GM23338 (cell line): ENCODE data around the gene NECTIN2. TPM values are rescaled to one million over a fixed set of nuclear protein-coding genes. Genes with fewer than 3 reads are reported as not detected.
"Not testable (repeated sequence)": the region's sequence is repeated elsewhere in the genome, so short reads cannot be mapped to it uniquely, and the experiment has no call there.

Experiments used
- ATAC-seq: fragments of 200-7000 bp; cut with Tn5 transposase; 3 replicates; pipeline ENCODE4 v1.9.1; 2020
- DNase-seq: peaks from one replicate; pipeline ENCODE4 v3.0.0-alpha.2; 2015; ENCODE audit warnings: low spot score
- H2AFZ ChIP-seq: fragments of 200-600 bp; sonication (generic); 2 replicates; pipeline ENCODE4 v1.8.0; 2016; ENCODE audit warnings: antibody characterized with exemption, mild to moderate bottlenecking, moderate library complexity
- H3F3A ChIP-seq: fragments of 200-600 bp; sonication (generic); replicated peaks from 2 replicates; pipeline ENCODE4 v1.8.0; 2017; ENCODE audit warnings: antibody characterized with exemption, mixed run types, low read depth
- H3K27ac ChIP-seq: fragments of 200-600 bp; sonication (generic); 2 replicates; pipeline ENCODE4 v1.6.1; 2016; ENCODE audit warnings: low read depth
- H3K27me3 ChIP-seq: fragments of 200-600 bp; sonication (generic); 2 replicates; pipeline ENCODE4 v1.8.0; 2016; ENCODE audit warnings: mild to moderate bottlenecking, mixed run types, moderate library complexity; ENCODE audit not compliant: insufficient read depth
- H3K36me3 ChIP-seq: fragments of 200-600 bp; sonication (generic); 2 replicates; pipeline ENCODE4 v1.8.0; 2016; ENCODE audit warnings: mild to moderate bottlenecking; ENCODE audit not compliant: insufficient read depth
- H3K4me1 ChIP-seq: fragments of 200-600 bp; sonication (generic); 2 replicates; pipeline ENCODE4 v1.8.0; 2016; ENCODE audit warnings: mild to moderate bottlenecking, moderate library complexity; ENCODE audit not compliant: insufficient read depth
- H3K4me2 ChIP-seq: fragments of 200-600 bp; sonication (generic); 2 replicates; pipeline ENCODE4 v1.7.1; 2017; ENCODE audit warnings: mixed run types
- H3K4me3 ChIP-seq: fragments of 200-600 bp; sonication (generic); 2 replicates; pipeline ENCODE4 v1.6.1; 2016; ENCODE audit warnings: mixed run types
- H3K79me2 ChIP-seq: fragments of 200-600 bp; sonication (generic); replicated peaks from 2 replicates; pipeline ENCODE4 v1.8.0; 2017; ENCODE audit warnings: mild to moderate bottlenecking; ENCODE audit not compliant: insufficient read depth
- H3K9me2 ChIP-seq: fragments of 200-600 bp; sonication (generic); 2 replicates; pipeline ENCODE4 v1.8.0; 2017; ENCODE audit not compliant: insufficient read depth
- H4K20me1 ChIP-seq: fragments of 200-600 bp; sonication (generic); replicated peaks from 2 replicates; pipeline ENCODE4 v1.8.0; 2017; ENCODE audit warnings: mild to moderate bottlenecking; ENCODE audit not compliant: insufficient read depth
- H3K27ac Mint-ChIP-seq: 2 replicates; pipeline ENCODE4 v1.8.0; 2020; ENCODE audit warnings: inconsistent platforms, mild to moderate bottlenecking, moderate library complexity, mixed read lengths
- H3K27me3 Mint-ChIP-seq: 3 replicates; pipeline ENCODE4 v1.8.0; 2022; ENCODE audit warnings: low read depth, mild to moderate bottlenecking, moderate library complexity, mixed read lengths, inconsistent platforms; ENCODE audit not compliant: insufficient read depth, poor library complexity
- H3K36me3 Mint-ChIP-seq: 3 replicates; pipeline ENCODE4 v1.8.0; 2021; ENCODE audit warnings: low read depth, mild to moderate bottlenecking, inconsistent platforms, moderate library complexity, mixed read lengths
- H3K4me1 Mint-ChIP-seq: 3 replicates; pipeline ENCODE4 v1.8.0; 2020; ENCODE audit warnings: mild to moderate bottlenecking, inconsistent platforms, mixed read lengths
- H3K4me3 Mint-ChIP-seq: 3 replicates; pipeline ENCODE4 v1.8.0; 2021; ENCODE audit warnings: moderate library complexity, mild to moderate bottlenecking, inconsistent platforms, mixed read lengths
- H3K9me3 Mint-ChIP-seq: 3 replicates; pipeline ENCODE4 v1.8.0; 2020; ENCODE audit warnings: moderate library complexity, mild to moderate bottlenecking, inconsistent platforms, mixed read lengths
- CREB1 ChIP-seq: fragments of 250-450 bp; sonication (Bioruptor Pico); IDR thresholded peaks from 2 replicates; pipeline ENCODE4 v1.5.0; 2020; ENCODE audit warnings: low read depth, mild to moderate bottlenecking, moderate library complexity
- ETS1 ChIP-seq: IDR thresholded peaks from 2 replicates; pipeline ENCODE4 v1.6.1; 2016; ENCODE audit warnings: antibody characterized with exemption
- EZH2 ChIP-seq: fragments of 200-600 bp; sonication (generic); IDR thresholded peaks from one replicate; pipeline ENCODE4 v1.8.0; 2017; ENCODE audit warnings: antibody characterized with exemption, mild to moderate bottlenecking, low read depth; ENCODE audit not compliant: unreplicated experiment
- EZH2phosphoT487 ChIP-seq: fragments of 200-600 bp; sonication (generic); IDR thresholded peaks from one replicate; pipeline ENCODE4 v1.8.1; 2018; ENCODE audit warnings: antibody characterized with exemption; ENCODE audit not compliant: unreplicated experiment
- NANOG ChIP-seq: IDR thresholded peaks from 2 replicates; pipeline ENCODE4 v1.6.1; 2016; ENCODE audit warnings: antibody characterized with exemption, borderline replicate concordance
- POLR2AphosphoS5 ChIP-seq: IDR thresholded peaks from 2 replicates; pipeline ENCODE4 v1.6.1; 2016; ENCODE audit warnings: antibody characterized with exemption, low read depth
- REST ChIP-seq: IDR thresholded peaks from one replicate; pipeline ENCODE4 v1.6.1; 2018; ENCODE audit warnings: antibody characterized with exemption; ENCODE audit not compliant: unreplicated experiment
- STAT1 ChIP-seq: IDR thresholded peaks from one replicate; pipeline ENCODE4 v1.6.1; 2016; ENCODE audit warnings: antibody characterized with exemption; ENCODE audit not compliant: unreplicated experiment
- ZNF114 ChIP-seq: fragments of 250-450 bp; sonication (Bioruptor Pico); IDR thresholded peaks from 2 replicates; pipeline ENCODE4 v1.5.0; 2020; ENCODE audit warnings: mild to moderate bottlenecking, moderate library complexity
- ZNF462 ChIP-seq: fragments of 250-450 bp; sonication (Bioruptor Pico); IDR thresholded peaks from 2 replicates; pipeline ENCODE4 v1.5.0; 2020; ENCODE audit warnings: mild to moderate bottlenecking, moderate library complexity
- polyA plus RNA-seq: library from polyadenylated mRNA; unstranded; fragments of >200 nt; fragmentation: Nextera tagmentation; extraction: Ambion mirVana; gene quantifications from 2 replicates; pipeline ENCODE4 v1.2.1, GENCODE V29; 2016
- total RNA-seq: library from RNA; depleted of rRNA; stranded (reverse); fragments of >200 nt; shearing (Covaris generic); gene quantifications from 2 replicates; pipeline ENCODE4 v1.2.3, GENCODE V29; 2014

NECTIN2 gene
- total and polyA plus RNA-seq, 2 experiments from 2014 or later = 109 to 230 TPM

- H3K4me3 ChIP-seq = no peak overlapping the region
- H3K27ac ChIP-seq = no peak overlapping the region
- H3K27me3 ChIP-seq = no peaks in the 10 kb centered on the region
- H3K36me3 ChIP-seq = peaks cover 18% of the 10 kb centered on the region
- H3K4me1 Mint-ChIP-seq = peaks cover 22% of the 10 kb centered on the region
- DNase-seq (no peak), ATAC-seq (no peak)
- H2AFZ ChIP-seq = no peak overlapping the region
- no peak overlapping the region for H3K27ac Mint-ChIP-seq
- no peak for TF ChIP-seq ZNF114 (CRISPR knock-in tag)
- TF ChIP-seq STAT1 = no peak
- no peak for TF ChIP-seq POLR2AphosphoS5
- TF ChIP-seq ETS1 = no peak
- TF ChIP-seq NANOG = no peak
- no peak for TF ChIP-seq EZH2
- no peak for TF ChIP-seq CREB1 (CRISPR knock-in tag)
- TF ChIP-seq ZNF462 (CRISPR knock-in tag) = no peak
- no peak for TF ChIP-seq REST
- no peak for TF ChIP-seq EZH2phosphoT487
- H3K4me1 ChIP-seq = peaks cover 11% of the 10 kb centered on the region; the same call in 1 of the 2 replicates
- no peak overlapping the region for H3K4me2 ChIP-seq
- H3K9me2 ChIP-seq = no peaks in the 10 kb centered on the region
- H3K9me3 Mint-ChIP-seq = peaks cover 3% of the 10 kb centered on the region; the same call in 1 of the 3 replicates
- H4K20me1 ChIP-seq = peaks cover 14% of the 10 kb centered on the region
- peaks cover 14% of the 10 kb centered on the region for H3K79me2 ChIP-seq
- H3F3A ChIP-seq = peaks cover 26% of the 10 kb centered on the region
- H3K4me3 Mint-ChIP-seq = no peak overlapping the region
- H3K27me3 Mint-ChIP-seq = peaks cover 18% of the 10 kb centered on the region
- H3K36me3 Mint-ChIP-seq = peaks cover 61% of the 10 kb centered on the region
These were observed 41.6 kb downstream of the NECTIN2 start for GRCh38 chr19:44887648-44888047.

GRCh38 chr19:44888335-44888734 is 42.2 kb downstream of the NECTIN2 start:
- Mint-ChIP-seq H3K36me3 (peaks cover 65% of the 10 kb centered on the region), H3K4me1 (peaks cover 22% of the 10 kb centered on the region), H3K27me3 (peaks cover 22% of the 10 kb centered on the region)
- Histone ChIP-seq H3F3A (peaks cover 30% of the 10 kb centered on the region), H3K79me2 (peaks cover 20% of the 10 kb centered on the region), H4K20me1 (peaks cover 18% of the 10 kb centered on the region), H3K36me3 (peaks cover 25% of the 10 kb centered on the region)
- H3K4me3 ChIP-seq, H3K9me2 ChIP-seq, H3K27ac Mint-ChIP-seq, H3K4me1 ChIP-seq, H3K4me2 ChIP-seq, H3K27me3 ChIP-seq, H3K4me3 Mint-ChIP-seq, DNase-seq, H3K27ac ChIP-seq, ATAC-seq, H3K9me3 Mint-ChIP-seq, H2AFZ ChIP-seq: not testable (repeated sequence)
